IMR-90 (cell line): ENCODE measurements around the gene BCL11B. TPM values are rescaled to one million over a fixed set of nuclear protein-coding genes. Genes with fewer than 3 reads are reported as not detected.

ENCODE experiments used
- ATAC-seq: fragments of 200-7000 bp; cut with Tn5 transposase; 2 replicates; pipeline ENCODE4 v1.9.1; 2020; ENCODE audit warnings: low read depth, mild to moderate bottlenecking, moderate library complexity
- BruUV-seq: library from RNA; stranded (reverse); fragments of 400-500 nt; replicated peaks from 2 replicates; lab custom pipeline; 2021; lab: Mats Ljungman, UMichigan
- CTCF ChIA-PET: fragments of 300-600 bp; formaldehyde crosslinking; extraction: SDS; loops from one replicate; lab custom pipeline; 2021; ENCODE audit warnings: antibody characterized with exemption; lab: Yijun Ruan, JAX
- POLR2A ChIA-PET: fragments of 300-600 bp; sonication (Branson Sonifier 250); formaldehyde crosslinking; loops from one replicate; lab custom pipeline; 2022; ENCODE audit warnings: antibody characterized with exemption; ENCODE audit not compliant: unreplicated experiment; lab: Charles Lee
- DNase-seq: peaks from one replicate; pipeline ENCODE4 v3.0.0; 2013
- H2AFZ ChIP-seq: replicated peaks from 2 replicates; pipeline ENCODE3; 2013; ENCODE audit warnings: low read length, mild to moderate bottlenecking; ENCODE audit not compliant: poor library complexity
- H2AK5ac ChIP-seq: 2 replicates; pipeline ENCODE4 v1.6.1; 2013; ENCODE audit warnings: low read depth, low read length, inconsistent platforms
- H2AK9ac ChIP-seq: replicated peaks from 2 replicates; pipeline ENCODE3; 2013; ENCODE audit warnings: mild to moderate bottlenecking, low read depth, low read length, moderate library complexity; ENCODE audit not compliant: poor library complexity
- H2BK120ac ChIP-seq: 2 replicates; pipeline ENCODE4 v1.6.1; 2013; ENCODE audit warnings: low read depth, low read length, inconsistent platforms
- H2BK15ac ChIP-seq: 3 replicates; pipeline ENCODE4 v1.6.1; 2013; ENCODE audit warnings: low read depth, low read length, inconsistent platforms
- H2BK20ac ChIP-seq: 2 replicates; pipeline ENCODE4 v1.6.1; 2013; ENCODE audit warnings: low read depth, mild to moderate bottlenecking, inconsistent platforms, low read length, moderate library complexity
- H2BK5ac ChIP-seq: 2 replicates; pipeline ENCODE4 v1.6.1; 2013; ENCODE audit warnings: mild to moderate bottlenecking, low read depth, low read length, inconsistent platforms; ENCODE audit not compliant: poor library complexity, severe bottlenecking
- H3K14ac ChIP-seq: replicated peaks from 2 replicates; pipeline ENCODE4 v1.6.1; 2013; ENCODE audit warnings: low read depth, low read length, inconsistent platforms
- H3K18ac ChIP-seq: 2 replicates; pipeline ENCODE4 v1.6.1; 2013; ENCODE audit warnings: low read depth, low read length, control low read depth
- H3K23ac ChIP-seq: 2 replicates; pipeline ENCODE4 v1.6.1; 2013; ENCODE audit warnings: low read depth, low read length, inconsistent platforms
- H3K27ac ChIP-seq: 2 replicates; pipeline ENCODE4 v1.5.1; 2013; ENCODE audit warnings: mild to moderate bottlenecking, control low read depth, low read length; ENCODE audit not compliant: insufficient read depth
- H3K27me3 ChIP-seq: 2 replicates; pipeline ENCODE4 v1.6.1; 2013; ENCODE audit warnings: low read length; ENCODE audit not compliant: control insufficient read depth, insufficient read depth
- H3K36me3 ChIP-seq: 2 replicates; pipeline ENCODE4 v1.6.1; 2013; ENCODE audit warnings: low read length, mixed read lengths; ENCODE audit not compliant: control insufficient read depth, insufficient read depth
- H3K4ac ChIP-seq: 2 replicates; pipeline ENCODE4 v1.6.1; 2013; ENCODE audit warnings: low read depth, low read length, inconsistent platforms
- H3K4me1 ChIP-seq: 2 replicates; pipeline ENCODE4 v1.6.1; 2013; ENCODE audit warnings: low read length, mixed read lengths; ENCODE audit not compliant: control insufficient read depth, insufficient read depth
- H3K4me2 ChIP-seq: 2 replicates; pipeline ENCODE4 v1.6.1; 2013; ENCODE audit warnings: low read depth, mild to moderate bottlenecking, control low read depth, low read length, moderate library complexity
- H3K4me3 ChIP-seq: 2 replicates; pipeline ENCODE4 v1.5.1; 2013; ENCODE audit warnings: low read depth, mild to moderate bottlenecking, control low read depth, low read length, moderate library complexity; ENCODE audit not compliant: insufficient read depth
- H3K56ac ChIP-seq: 2 replicates; pipeline ENCODE4 v1.6.1; 2013; ENCODE audit warnings: low read length, inconsistent platforms; ENCODE audit not compliant: insufficient read depth; ENCODE audit errors: extremely low read depth
- H3K79me1 ChIP-seq, 2 experiments: 2 replicates each; pipeline ENCODE4 v1.6.1; 2013; ENCODE audit warnings: low read length in 2 of 2, inconsistent platforms in 1 of 2, low read depth in 1 of 2
- H3K9ac ChIP-seq: 2 replicates; pipeline ENCODE4 v1.6.1; 2013; ENCODE audit warnings: low read depth, low read length, control low read depth
- H3K9me1 ChIP-seq: 2 replicates; pipeline ENCODE4 v1.6.1; 2013; ENCODE audit warnings: low read length, inconsistent platforms; ENCODE audit not compliant: insufficient read depth
- H3K9me3 ChIP-seq: 2 replicates; pipeline ENCODE4 v1.6.1; 2013; ENCODE audit warnings: low read length; ENCODE audit not compliant: control insufficient read depth, insufficient read depth
- H4K20me1 ChIP-seq: 2 replicates; pipeline ENCODE4 v1.6.1; 2013; ENCODE audit warnings: low read length, inconsistent platforms; ENCODE audit not compliant: insufficient read depth
- H4K5ac ChIP-seq: 2 replicates; pipeline ENCODE4 v1.6.1; 2013; ENCODE audit warnings: mild to moderate bottlenecking, low read depth, low read length, control low read depth
- H4K8ac ChIP-seq, 2 experiments: 2 replicates each; pipeline ENCODE4 v1.6.1; 2013; ENCODE audit warnings: low read depth in 2 of 2, low read length in 2 of 2, control low read depth in 1 of 2, inconsistent platforms in 1 of 2
- H4K91ac ChIP-seq: 2 replicates; pipeline ENCODE4 v1.6.1; 2013; ENCODE audit warnings: low read depth, low read length, inconsistent platforms; ENCODE audit not compliant: insufficient read depth
- BHLHE40 ChIP-seq: fragments of 150-350 bp; IDR thresholded peaks from 2 replicates; pipeline ENCODE4 v1.6.1; 2016; ENCODE audit warnings: mild to moderate bottlenecking, low read depth, low read length
- CEBPB ChIP-seq: IDR thresholded peaks from 2 replicates; pipeline ENCODE4 v1.6.1; 2012; ENCODE audit warnings: low read depth, low read length, improper control_type of control experiment
- CHD1 ChIP-seq: IDR thresholded peaks from 2 replicates; pipeline ENCODE4 v1.6.1; 2012; ENCODE audit warnings: low read depth, low read length, improper control_type of control experiment
- ELK1 ChIP-seq: fragments of 150-350 bp; IDR thresholded peaks from 2 replicates; pipeline ENCODE4 v1.6.1; 2016; ENCODE audit warnings: low read depth, mild to moderate bottlenecking, low read length, moderate library complexity, borderline replicate concordance
- FOS ChIP-seq: fragments of 150-350 bp; IDR thresholded peaks from 2 replicates; pipeline ENCODE4 v1.6.1; 2016; ENCODE audit warnings: low read depth, low read length
- MAFK ChIP-seq: IDR thresholded peaks from 2 replicates; pipeline ENCODE4 v1.6.1; 2012; ENCODE audit warnings: low read depth, low read length, improper control_type of control experiment
- MAZ ChIP-seq: IDR thresholded peaks from 2 replicates; pipeline ENCODE4 v1.6.1; 2012; ENCODE audit warnings: low read depth, mild to moderate bottlenecking, low read length, improper control_type of control experiment, moderate library complexity, borderline replicate concordance
- MXI1 ChIP-seq: IDR thresholded peaks from 2 replicates; pipeline ENCODE4 v1.6.1; 2012; ENCODE audit warnings: low read depth, mild to moderate bottlenecking, low read length, moderate library complexity, borderline replicate concordance
- NFE2L2 ChIP-seq: fragments of 150-350 bp; IDR thresholded peaks from 2 replicates; pipeline ENCODE4 v1.6.1; 2016; ENCODE audit warnings: low read depth, mild to moderate bottlenecking, low read length
- POLR2A ChIP-seq: IDR thresholded peaks from 2 replicates; pipeline ENCODE4 v1.6.1; 2012; ENCODE audit warnings: mild to moderate bottlenecking, low read depth, low read length
- RAD21 ChIP-seq: IDR thresholded peaks from 2 replicates; pipeline ENCODE4 v1.6.1; 2012; ENCODE audit warnings: low read length, improper control_type of control experiment
- RCOR1 ChIP-seq: IDR thresholded peaks from 2 replicates; pipeline ENCODE4 v1.6.1; 2012; ENCODE audit warnings: mild to moderate bottlenecking, low read length, improper control_type of control experiment; ENCODE audit not compliant: insufficient replicate concordance
- RFX5 ChIP-seq: IDR thresholded peaks from 2 replicates; pipeline ENCODE4 v1.8.0; 2012; ENCODE audit warnings: low read depth, mild to moderate bottlenecking, low read length, moderate library complexity
- SMC3 ChIP-seq: fragments of 150-350 bp; IDR thresholded peaks from 2 replicates; pipeline ENCODE4 v1.6.1; 2016; ENCODE audit warnings: low read depth, mild to moderate bottlenecking, antibody characterized with exemption, low read length, moderate library complexity
- WGBS, 2 experiments: methylation state at CpG; one replicate each; pipeline versions ENCODE4 v1.1.5 to v1.1.7; 2013; ENCODE audit warnings: missing lambda C conversion rate in 2 of 2; ENCODE audit not compliant: insufficient read length in 1 of 2; ENCODE audit errors: extremely low coverage in 2 of 2; 5-methylcytosine and 5-hydroxymethylcytosine counted together
- dilution Hi-C: fragments of 300-500 bp; cut with HindIII; formaldehyde crosslinking; loops from one replicate; pipeline ENCODE4 v1.14.3; 2018; ENCODE audit warnings: low sequenced_read_pairs; ENCODE audit not compliant: unreplicated experiment
- in situ Hi-C: fragments of 300-500 bp; cut with MboI; formaldehyde crosslinking; loops from 3 replicates; pipeline ENCODE4 v1.14.3; 2019; ENCODE audit warnings: low sequenced_read_pairs, inconsistent platforms, mixed read lengths
- intact Hi-C: fragments of 100-400 bp; cut with micrococcal nuclease; formaldehyde crosslinking; loops from 2 replicates; pipeline ENCODE4 v1.10.0; 2022
- polyA plus RNA-seq, 3 experiments: library from polyadenylated mRNA; depleted of rRNA; stranded (reverse); fragments of >200 nt; gene quantifications; 2 replicates each; pipeline ENCODE4 v1.2.3, GENCODE V29; 2012; ENCODE audit warnings: low replicate concordance in 1 of 3
- total RNA-seq: library from RNA; depleted of rRNA; stranded (reverse); fragments of >200 nt; gene quantifications from 2 replicates; pipeline ENCODE4 v1.2.3, GENCODE V29; 2012
- TF ChIP-seq, protein P1 (sequence below): conservative IDR thresholded peaks from 2 replicates; pipeline ENCODE4 v1.5.1; 2012; ENCODE audit warnings: mild to moderate bottlenecking, low read depth, low read length, improper control_type of control experiment

BCL11B gene
- total and polyA plus RNA-seq, 2 of the 4 experiments (the other 2 are of a cell fraction) = under 0.01 TPM; not detected in 1

- no peak for TF ChIP-seq POLR2A
- no peak for TF ChIP-seq NFE2L2
- no peak for TF ChIP-seq CEBPB
- no peak for TF ChIP-seq MAZ
- TF ChIP-seq FOS = no peak
- no peak for TF ChIP-seq BHLHE40
- no peak for TF ChIP-seq RFX5
- no peak for TF ChIP-seq RAD21
- no peak for TF ChIP-seq MXI1
- TF ChIP-seq RCOR1 = no peak
- TF ChIP-seq ELK1 = no peak
- TF ChIP-seq SMC3 = no peak
- TF ChIP-seq MAFK = no peak
- TF ChIP-seq, protein P1, sequence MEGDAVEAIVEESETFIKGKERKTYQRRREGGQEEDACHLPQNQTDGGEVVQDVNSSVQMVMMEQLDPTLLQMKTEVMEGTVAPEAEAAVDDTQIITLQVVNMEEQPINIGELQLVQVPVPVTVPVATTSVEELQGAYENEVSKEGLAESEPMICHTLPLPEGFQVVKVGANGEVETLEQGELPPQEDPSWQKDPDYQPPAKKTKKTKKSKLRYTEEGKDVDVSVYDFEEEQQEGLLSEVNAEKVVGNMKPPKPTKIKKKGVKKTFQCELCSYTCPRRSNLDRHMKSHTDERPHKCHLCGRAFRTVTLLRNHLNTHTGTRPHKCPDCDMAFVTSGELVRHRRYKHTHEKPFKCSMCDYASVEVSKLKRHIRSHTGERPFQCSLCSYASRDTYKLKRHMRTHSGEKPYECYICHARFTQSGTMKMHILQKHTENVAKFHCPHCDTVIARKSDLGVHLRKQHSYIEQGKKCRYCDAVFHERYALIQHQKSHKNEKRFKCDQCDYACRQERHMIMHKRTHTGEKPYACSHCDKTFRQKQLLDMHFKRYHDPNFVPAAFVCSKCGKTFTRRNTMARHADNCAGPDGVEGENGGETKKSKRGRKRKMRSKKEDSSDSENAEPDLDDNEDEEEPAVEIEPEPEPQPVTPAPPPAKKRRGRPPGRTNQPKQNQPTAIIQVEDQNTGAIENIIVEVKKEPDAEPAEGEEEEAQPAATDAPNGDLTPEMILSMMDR = no peak
- no peak for TF ChIP-seq CHD1
- DNase-seq = no peak
- Histone ChIP-seq H3K4me1 (no peaks in the 10 kb centered on the region), H3K4ac (no peak overlapping the region), H2BK120ac (no peak overlapping the region), H2AK5ac (no peak overlapping the region), H3K56ac (no peak overlapping the region), H4K8ac (no peak overlapping the region), H2AFZ (no peak overlapping the region), H3K9me1 (no peaks in the 10 kb centered on the region), H4K91ac (no peak overlapping the region), H4K20me1 (no peaks in the 10 kb centered on the region), H3K36me3 (no peaks in the 10 kb centered on the region), H3K27me3 (no peaks in the 10 kb centered on the region), H3K18ac (no peak overlapping the region), H4K5ac (no peak overlapping the region), H2BK20ac (no peak overlapping the region), H3K27ac (no peak overlapping the region), H3K9me3 (peaks cover 43% of the 10 kb centered on the region), H3K4me2 (no peak overlapping the region), H3K23ac (no peak overlapping the region), H2AK9ac (no peak overlapping the region), H3K79me1 (no peaks in the 10 kb centered on the region), H3K4me3 (no peak overlapping the region), H3K9ac (no peak overlapping the region), H2BK5ac (no peak overlapping the region), H3K14ac (no peak overlapping the region), H2BK15ac (no peak overlapping the region)
- WGBS, 2 experiments = 59% methylated on average over 7 of the region's 16 CpGs; no CpG with 5 or more reads in 1 of the 2 experiments
- ChIA-PET CTCF (no interaction called here), POLR2A (no interaction called here)
- dilution Hi-C loops (no loop called here), intact Hi-C loops (no loop called here), in situ Hi-C loops (no loop called here)
- ATAC-seq = no peak
- BruUV-seq = no TSS peak
These were observed 138.1 kb downstream of the BCL11B start for GRCh38 chr14:99133636-99134515.
